HepG2 (cell line): Measurements from ENCODE around the gene TBC1D14. TPM values are rescaled to one million over a fixed set of nuclear protein-coding genes. Genes with fewer than 3 reads are reported as not detected.

Experiments used
- AHDC1 ChIP-seq: sonication (generic); formaldehyde crosslinking; IDR thresholded peaks from 2 replicates; pipeline ENCODE4 v1.5.1; 2020; ENCODE audit warnings: mild to moderate bottlenecking, missing genetic modification reagents, borderline replicate concordance
- CHCHD3 ChIP-seq: sonication (generic); formaldehyde crosslinking; IDR thresholded peaks from 2 replicates; pipeline ENCODE4 v1.8.0; 2022; ENCODE audit warnings: mild to moderate bottlenecking, missing genetic modification reagents, moderate library complexity
- CSRNP1 ChIP-seq: sonication (generic); formaldehyde crosslinking; IDR thresholded peaks from 2 replicates; pipeline ENCODE4 v1.8.1; 2023; ENCODE audit warnings: mild to moderate bottlenecking, missing genetic modification reagents
- ISX ChIP-seq: sonication (generic); formaldehyde crosslinking; conservative IDR thresholded peaks from 2 replicates; pipeline ENCODE4 v1.5.0; 2020; ENCODE audit warnings: missing genetic modification reagents
- KDM4B ChIP-seq: sonication (generic); formaldehyde crosslinking; IDR thresholded peaks from 2 replicates; pipeline ENCODE4 v1.4.0; 2020; ENCODE audit warnings: missing genetic modification reagents
- MAF1 ChIP-seq: sonication (generic); formaldehyde crosslinking; IDR thresholded peaks from 2 replicates; pipeline ENCODE4 v1.5.0; 2020; ENCODE audit warnings: missing genetic modification reagents, borderline replicate concordance
- MTA3 ChIP-seq: sonication (generic); formaldehyde crosslinking; IDR thresholded peaks from 2 replicates; pipeline ENCODE4 v1.4.0; 2020; ENCODE audit warnings: missing genetic modification reagents
- ONECUT2 ChIP-seq: sonication (generic); formaldehyde crosslinking; IDR thresholded peaks from 2 replicates; pipeline ENCODE4 v1.4.0; 2020; ENCODE audit warnings: missing genetic modification reagents
- PHF5A ChIP-seq: IDR thresholded peaks from one replicate; pipeline ENCODE4 v1.6.1; 2018; ENCODE audit warnings: low read depth, missing genetic modification reagents; ENCODE audit not compliant: unreplicated experiment
- RELA ChIP-seq: sonication (generic); formaldehyde crosslinking; IDR thresholded peaks from 2 replicates; pipeline ENCODE4 v1.4.0; 2020; ENCODE audit warnings: missing genetic modification reagents
- RXRB ChIP-seq: IDR thresholded peaks from 2 replicates; pipeline ENCODE4 v1.6.1; 2016; ENCODE audit warnings: borderline replicate concordance, missing genetic modification reagents, missing compliant biosample characterization
- SNAPC2 ChIP-seq: sonication (generic); formaldehyde crosslinking; IDR thresholded peaks from 2 replicates; pipeline ENCODE4 v1.8.1; 2022; ENCODE audit warnings: mild to moderate bottlenecking, missing genetic modification reagents
- TAF1 ChIP-seq: sonication (generic); formaldehyde crosslinking; IDR thresholded peaks from 2 replicates; pipeline ENCODE4 v1.4.0; 2020; ENCODE audit warnings: missing genetic modification reagents
- ZBTB21 ChIP-seq: sonication (generic); formaldehyde crosslinking; IDR thresholded peaks from 2 replicates; pipeline ENCODE4 v1.4.0; 2020; ENCODE audit warnings: missing genetic modification reagents
- ZFAT ChIP-seq: sonication (generic); formaldehyde crosslinking; conservative IDR thresholded peaks from 2 replicates; pipeline ENCODE4 v1.8.1; 2023; ENCODE audit warnings: missing genetic modification reagents, inconsistent platforms
- ZMYM4 ChIP-seq: sonication (generic); formaldehyde crosslinking; IDR thresholded peaks from 2 replicates; pipeline ENCODE4 v1.8.1; 2023; ENCODE audit warnings: mild to moderate bottlenecking, missing genetic modification reagents
- ZNF350 ChIP-seq: sonication (generic); formaldehyde crosslinking; IDR thresholded peaks from 2 replicates; pipeline ENCODE4 v1.4.0; 2020; ENCODE audit warnings: mild to moderate bottlenecking, low read depth, missing genetic modification reagents, borderline replicate concordance
- ZNF546 ChIP-seq: sonication (generic); formaldehyde crosslinking; conservative IDR thresholded peaks from 2 replicates; pipeline ENCODE4 v1.8.1; 2023; ENCODE audit warnings: mild to moderate bottlenecking, missing genetic modification reagents
- ZNF816 ChIP-seq: sonication (generic); formaldehyde crosslinking; IDR thresholded peaks from 2 replicates; pipeline ENCODE4 v1.8.0; 2022; ENCODE audit warnings: missing genetic modification reagents, mild to moderate bottlenecking, borderline replicate concordance
- ZSCAN12 ChIP-seq: sonication (generic); formaldehyde crosslinking; IDR thresholded peaks from 2 replicates; pipeline ENCODE4 v1.9.0; 2021; ENCODE audit warnings: mild to moderate bottlenecking, missing genetic modification reagents
- ZSCAN5A ChIP-seq: sonication (generic); formaldehyde crosslinking; IDR thresholded peaks from 2 replicates; pipeline ENCODE4 v1.8.0; 2022; ENCODE audit warnings: mild to moderate bottlenecking, missing genetic modification reagents, borderline replicate concordance
- ZSCAN9 ChIP-seq: IDR thresholded peaks from 2 replicates; pipeline ENCODE4 v1.6.1; 2016; ENCODE audit warnings: borderline replicate concordance
- polyA plus RNA-seq, 8 experiments: library from polyadenylated mRNA; depleted of rRNA in 3 of 8; stranded (reverse) in 7 of 8; unstranded in 1 of 8; fragments of >200 nt; fragmentation: Illumina TruSeq in 4 of 8; extraction: Trizol in 4 of 8; gene quantifications; 2 replicates each; pipeline versions ENCODE4 v1.2.1 to v1.2.3, GENCODE V29; 2011 to 2016; ENCODE audit warnings: low read depth in 4 of 8, missing spikeins in 1 of 8, mixed read lengths in 1 of 8; ENCODE audit not compliant: insufficient read depth in 1 of 8
- total RNA-seq, 5 experiments: library from RNA; depleted of rRNA; stranded (reverse); fragments of >200 nt; fragmentation: Illumina TruSeq; extraction: Trizol; gene quantifications; 2 replicates each; pipeline ENCODE4 v1.2.3, GENCODE V29; 2016; ENCODE audit warnings: low read depth in 1 of 5

Gene TBC1D14
- total and polyA plus RNA-seq, 2 of the 13 experiments (the other 11 are each of a cell fraction or from before 2014, with no cell fraction given): 29.5 to 46.5 TPM

- TF ChIP-seq SNAPC2 (CRISPR knock-in tag) (no peak), PHF5A (CRISPR knock-in tag) (no peak), ZBTB21 (CRISPR knock-in tag) (no peak), AHDC1 (CRISPR knock-in tag) (no peak), ZMYM4 (CRISPR knock-in tag) (no peak), RELA (no peak), MTA3 (CRISPR knock-in tag) (no peak), ZSCAN12 (CRISPR knock-in tag) (peak; percentile 73; the same call in 1 of the 2 replicates), CHCHD3 (CRISPR knock-in tag) (no peak), MAF1 (CRISPR knock-in tag) (peak; percentile 62; the same call in 1 of the 2 replicates), TAF1 (CRISPR knock-in tag) (peak; percentile 58; the same call in 1 of the 2 replicates), ZSCAN5A (CRISPR knock-in tag) (0 out of 2 replicates have a peak, but pooled peaks have one; percentile 48), ZSCAN9 (CRISPR knock-in tag) (no peak), ZNF350 (CRISPR knock-in tag) (peak; percentile 67; the same call in 1 of the 2 replicates), ZNF546 (CRISPR knock-in tag) (0 out of 2 replicates have a peak, but pooled peaks have one; percentile 15), KDM4B (CRISPR knock-in tag) (0 out of 2 replicates have a peak, but pooled peaks have one; percentile 33), ONECUT2 (CRISPR knock-in tag) (no peak), CSRNP1 (no peak; the same call in 1 of the 2 replicates), RXRB (CRISPR knock-in tag) (no peak), ISX (0 out of 2 replicates have a peak, but pooled peaks have one; percentile 30), ZFAT (CRISPR knock-in tag) (no peak), ZNF816 (no peak)
These were observed 158.7 kb downstream of the TBC1D14 start (continued) for GRCh38 chr4:7068279-7068842.
